MM.1S (cell line): Measurements from ENCODE around the gene IL18BP.

Experiments used
- DNase-seq: peaks from one replicate; pipeline ENCODE4 v3.0.0-alpha.2; 2015
- H2AFZ ChIP-seq: fragments of 300-600 bp; sonication (generic); 2 replicates; pipeline ENCODE4 v1.6.0; 2016; ENCODE audit warnings: antibody characterized with exemption, low read length
- H3F3A ChIP-seq: fragments of 300-600 bp; sonication (generic); 2 replicates; pipeline ENCODE4 v1.6.1; 2016; ENCODE audit warnings: mild to moderate bottlenecking, antibody characterized with exemption, low read length, moderate library complexity, mixed read lengths; ENCODE audit not compliant: insufficient read depth
- H3K27ac ChIP-seq: fragments of 300-600 bp; sonication (generic); 2 replicates; pipeline ENCODE4 v1.5.1; 2016; ENCODE audit warnings: mild to moderate bottlenecking, low read length
- H3K27me3 ChIP-seq: fragments of 300-600 bp; sonication (generic); replicated peaks from 2 replicates; pipeline ENCODE4 v1.6.0; 2016; ENCODE audit warnings: low read length; ENCODE audit not compliant: insufficient read depth
- H3K36me3 ChIP-seq: fragments of 300-600 bp; sonication (generic); replicated peaks from 2 replicates; pipeline ENCODE4 v1.6.1; 2016; ENCODE audit warnings: mild to moderate bottlenecking, low read length, mixed read lengths; ENCODE audit not compliant: insufficient read depth
- H3K4me1 ChIP-seq: fragments of 300-600 bp; sonication (generic); 2 replicates; pipeline ENCODE4 v1.6.1; 2016; ENCODE audit warnings: low read length, mixed read lengths
- H3K4me2 ChIP-seq: fragments of 300-600 bp; sonication (generic); 2 replicates; pipeline ENCODE4 v1.6.0; 2016; ENCODE audit warnings: low read depth, low read length
- H3K4me3 ChIP-seq: fragments of 300-600 bp; sonication (generic); 2 replicates; pipeline ENCODE4 v1.5.1; 2016; ENCODE audit warnings: low read length, mixed read lengths
- H3K79me2 ChIP-seq: fragments of 300-600 bp; sonication (generic); 2 replicates; pipeline ENCODE4 v1.6.1; 2016; ENCODE audit warnings: mixed run types, low read length, mixed read lengths
- H3K9ac ChIP-seq: fragments of 300-600 bp; sonication (generic); 2 replicates; pipeline ENCODE4 v1.6.1; 2016; ENCODE audit warnings: low read length, mixed read lengths
- H3K9me2 ChIP-seq: fragments of 300-600 bp; sonication (generic); replicated peaks from 2 replicates; pipeline ENCODE4 v1.6.1; 2016; ENCODE audit warnings: mild to moderate bottlenecking, low read length, mixed read lengths; ENCODE audit not compliant: insufficient read depth
- H3K9me3 ChIP-seq: fragments of 300-600 bp; sonication (generic); replicated peaks from 2 replicates; pipeline ENCODE4 v1.6.1; 2016; ENCODE audit warnings: mild to moderate bottlenecking, low read length, mixed read lengths; ENCODE audit not compliant: insufficient read depth
- H4K20me1 ChIP-seq: fragments of 300-600 bp; sonication (generic); 2 replicates; pipeline ENCODE4 v1.6.1; 2016; ENCODE audit warnings: mild to moderate bottlenecking, low read length, moderate library complexity, mixed read lengths; ENCODE audit not compliant: insufficient read depth
- EZH2 ChIP-seq: fragments of 300-600 bp; sonication (generic); optimal IDR thresholded peaks from 2 replicates; pipeline ENCODE3; 2017; ENCODE audit warnings: low read depth, mild to moderate bottlenecking, antibody characterized with exemption, low read length, mixed read lengths
- EZH2phosphoT487 ChIP-seq: fragments of 300-600 bp; sonication (generic); IDR thresholded peaks from 2 replicates; pipeline ENCODE4 v1.6.1; 2018; ENCODE audit warnings: antibody characterized with exemption, low read length
- TF ChIP-seq, protein P1 (sequence below): fragments of 300-600 bp; sonication (generic); IDR thresholded peaks from 2 replicates; pipeline ENCODE4 v1.5.1; 2016; ENCODE audit warnings: antibody characterized with exemption, low read length, mixed read lengths

The IL18BP gene

DNA sequence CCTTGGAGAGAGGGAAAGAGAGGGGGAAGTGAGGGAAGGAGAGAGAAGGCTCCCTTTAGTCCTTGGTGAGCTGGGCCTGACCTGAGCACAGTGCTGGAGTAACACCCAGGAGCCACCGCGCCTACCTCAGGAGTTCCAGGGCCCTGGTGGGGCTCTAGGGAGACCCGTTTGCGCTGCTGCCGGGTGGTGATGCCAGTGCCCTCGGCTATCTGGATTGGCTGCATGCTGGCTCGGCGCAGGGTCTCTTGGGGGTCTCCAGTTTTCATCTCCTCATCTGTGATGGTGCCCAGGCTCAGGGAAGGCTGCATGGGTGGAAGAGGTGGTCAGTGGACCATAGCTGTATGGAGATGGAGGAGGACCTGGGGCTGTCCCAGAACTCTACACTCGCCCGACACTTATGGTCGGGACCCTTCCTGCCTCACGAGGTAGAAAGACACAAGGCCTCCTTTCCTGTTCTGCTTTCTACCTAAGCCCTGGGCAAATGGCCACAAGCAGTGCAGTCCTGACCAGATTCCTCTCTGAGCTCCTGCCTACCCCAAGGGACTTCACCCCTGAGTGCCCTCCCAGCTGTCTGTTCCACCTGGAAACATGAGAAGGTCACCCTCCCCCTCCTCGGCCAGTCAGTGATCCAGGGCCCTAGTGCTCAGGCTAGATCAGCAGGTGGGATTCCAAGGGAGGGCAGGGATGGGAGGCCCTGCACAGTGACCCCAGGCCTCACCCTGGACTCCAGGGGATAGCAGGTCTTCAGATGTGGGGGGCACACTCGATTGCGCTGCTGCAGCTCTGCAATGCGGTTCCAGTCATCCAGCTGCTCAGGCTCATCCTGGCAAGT lies 6.0 kb downstream of the IL18BP start:
- Histone ChIP-seq H3K4me3 (no peak overlapping the region), H3K4me1 (no peaks in the 10 kb centered on the region), H3K9me3 (no peaks in the 10 kb centered on the region), H3K4me2 (no peak overlapping the region), H3K27me3 (no peaks in the 10 kb centered on the region), H3K9me2 (no peaks in the 10 kb centered on the region), H3K27ac (no peak overlapping the region), H3K79me2 (no peaks in the 10 kb centered on the region), H4K20me1 (no peaks in the 10 kb centered on the region), H2AFZ (no peak overlapping the region), H3F3A (0 out of 2 replicates have a peak, but pooled peaks cover 3% of the 10 kb centered on the region), H3K9ac (no peak overlapping the region), H3K36me3 (peaks cover 7% of the 10 kb centered on the region; the same call in 1 of the 2 replicates)
- TF ChIP-seq EZH2 = no peak
- TF ChIP-seq, protein P1, sequence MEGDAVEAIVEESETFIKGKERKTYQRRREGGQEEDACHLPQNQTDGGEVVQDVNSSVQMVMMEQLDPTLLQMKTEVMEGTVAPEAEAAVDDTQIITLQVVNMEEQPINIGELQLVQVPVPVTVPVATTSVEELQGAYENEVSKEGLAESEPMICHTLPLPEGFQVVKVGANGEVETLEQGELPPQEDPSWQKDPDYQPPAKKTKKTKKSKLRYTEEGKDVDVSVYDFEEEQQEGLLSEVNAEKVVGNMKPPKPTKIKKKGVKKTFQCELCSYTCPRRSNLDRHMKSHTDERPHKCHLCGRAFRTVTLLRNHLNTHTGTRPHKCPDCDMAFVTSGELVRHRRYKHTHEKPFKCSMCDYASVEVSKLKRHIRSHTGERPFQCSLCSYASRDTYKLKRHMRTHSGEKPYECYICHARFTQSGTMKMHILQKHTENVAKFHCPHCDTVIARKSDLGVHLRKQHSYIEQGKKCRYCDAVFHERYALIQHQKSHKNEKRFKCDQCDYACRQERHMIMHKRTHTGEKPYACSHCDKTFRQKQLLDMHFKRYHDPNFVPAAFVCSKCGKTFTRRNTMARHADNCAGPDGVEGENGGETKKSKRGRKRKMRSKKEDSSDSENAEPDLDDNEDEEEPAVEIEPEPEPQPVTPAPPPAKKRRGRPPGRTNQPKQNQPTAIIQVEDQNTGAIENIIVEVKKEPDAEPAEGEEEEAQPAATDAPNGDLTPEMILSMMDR = no peak
- no peak for TF ChIP-seq EZH2phosphoT487
- no peak for DNase-seq

DNA sequence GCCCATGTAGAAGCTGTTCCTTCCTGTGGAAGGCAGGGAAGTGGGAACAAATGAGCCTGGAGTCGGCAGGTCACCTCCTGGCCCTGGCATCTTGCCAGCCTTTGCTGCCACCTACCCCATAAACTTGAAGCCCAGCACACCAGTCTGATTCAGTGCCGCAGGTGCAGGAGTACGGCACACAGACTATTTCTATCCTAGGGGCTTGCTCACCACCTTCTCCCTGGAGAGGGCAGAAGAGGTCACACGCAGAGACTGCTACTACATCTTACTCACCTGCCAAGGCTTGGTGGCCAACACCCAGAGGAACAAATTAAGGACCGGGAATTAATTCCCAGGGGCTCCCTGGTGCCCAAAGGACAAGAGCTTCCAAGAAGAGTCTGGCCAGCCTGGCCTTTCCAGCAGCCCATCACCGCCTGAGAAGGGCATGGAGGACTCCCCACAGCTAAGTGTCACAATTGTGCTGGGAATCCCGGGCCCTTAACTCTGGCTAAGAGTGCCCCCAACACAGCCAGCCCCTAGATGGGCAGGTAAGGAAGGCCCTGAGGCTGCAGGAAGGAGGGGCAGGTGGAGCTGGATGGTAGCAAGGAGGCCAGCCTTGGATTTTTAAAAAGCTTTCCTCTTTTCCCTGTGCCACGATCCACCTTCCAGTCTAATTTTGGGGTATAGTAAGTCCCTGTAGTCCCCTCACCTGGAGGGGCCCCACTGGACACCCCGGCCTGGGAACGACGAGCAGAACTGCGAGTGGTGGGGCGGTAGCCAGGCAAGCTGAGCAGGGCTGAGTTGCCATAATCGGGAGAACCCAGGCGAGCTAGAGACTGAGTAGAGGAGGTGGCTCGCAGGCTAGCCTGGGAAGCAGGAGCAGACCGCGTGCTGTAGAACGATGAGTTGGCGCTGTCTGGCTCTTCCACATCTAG lies 6.9 kb downstream of the IL18BP start:
- H3K4me1 ChIP-seq = no peaks in the 10 kb centered on the region
- no peaks in the 10 kb centered on the region for H4K20me1 ChIP-seq
- no peak overlapping the region for H2AFZ ChIP-seq
- no peak for DNase-seq
- H3K4me2 ChIP-seq = no peak overlapping the region
- H3K27me3 ChIP-seq = no peaks in the 10 kb centered on the region
- no peak overlapping the region for H3K9ac ChIP-seq
- 0 out of 2 replicates have a peak, but pooled peaks cover 3% of the 10 kb centered on the region for H3F3A ChIP-seq
- H3K9me2 ChIP-seq = no peaks in the 10 kb centered on the region
- H3K36me3 ChIP-seq = peaks cover 7% of the 10 kb centered on the region; the same call in 1 of the 2 replicates
- H3K4me3 ChIP-seq = no peak overlapping the region
- no peak overlapping the region for H3K27ac ChIP-seq
- TF ChIP-seq, protein P1 = no peak
- TF ChIP-seq EZH2 (no peak), EZH2phosphoT487 (no peak)
- no peaks in the 10 kb centered on the region for H3K79me2 ChIP-seq
- H3K9me3 ChIP-seq = no peaks in the 10 kb centered on the region

DNA sequence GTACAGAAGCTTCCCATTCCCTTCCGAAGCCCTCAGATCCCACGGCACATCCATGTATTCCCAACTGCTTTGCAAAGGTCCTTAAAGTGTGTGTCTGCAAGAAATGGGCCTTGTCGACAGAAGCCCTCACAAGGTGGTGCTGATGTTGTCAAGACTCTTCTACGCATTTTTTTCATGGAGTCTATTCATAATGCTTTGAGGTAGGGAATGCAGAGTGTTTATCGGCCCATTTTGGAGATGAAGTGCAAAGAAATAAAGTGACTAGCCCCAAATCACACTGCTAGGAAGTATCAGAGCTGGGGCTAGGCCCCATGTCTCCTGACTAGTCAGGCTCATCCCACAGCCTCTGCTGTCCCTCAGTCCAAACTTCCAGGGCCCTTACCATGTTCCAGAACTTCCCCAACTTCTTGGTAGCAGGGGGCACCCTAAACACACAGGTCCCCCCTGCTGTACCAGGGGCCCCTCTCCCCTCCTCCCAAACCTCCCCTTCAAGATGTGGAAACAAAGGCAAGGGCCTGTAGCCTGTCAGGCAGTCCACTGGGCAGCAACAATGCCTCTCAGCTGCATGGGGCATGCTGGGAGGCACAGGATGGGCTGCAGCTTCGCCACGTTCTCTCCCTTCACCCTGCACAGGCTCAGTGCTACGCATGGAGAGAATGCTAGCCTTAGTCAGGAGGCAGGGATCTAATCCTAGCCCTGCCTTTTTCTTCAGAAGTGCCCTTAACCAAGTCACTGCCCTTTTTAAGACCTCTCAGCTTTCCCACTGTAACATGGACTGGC lies 7.8 kb downstream of the IL18BP start:
- H3K27me3 ChIP-seq = no peaks in the 10 kb centered on the region
- DNase-seq = no peak
- no peak overlapping the region for H3K27ac ChIP-seq
- H3F3A ChIP-seq = 0 out of 2 replicates have a peak, but pooled peaks cover 3% of the 10 kb centered on the region
- no peaks in the 10 kb centered on the region for H4K20me1 ChIP-seq
- H3K4me1 ChIP-seq = no peaks in the 10 kb centered on the region
- H3K4me2 ChIP-seq = no peak overlapping the region
- H2AFZ ChIP-seq = no peak overlapping the region
- H3K79me2 ChIP-seq = no peaks in the 10 kb centered on the region
- TF ChIP-seq EZH2phosphoT487 = no peak
- TF ChIP-seq, protein P1 = no peak
- TF ChIP-seq EZH2 = no peak
- H3K9me3 ChIP-seq = no peaks in the 10 kb centered on the region
- no peak overlapping the region for H3K4me3 ChIP-seq
- no peaks in the 10 kb centered on the region for H3K9me2 ChIP-seq
- no peak overlapping the region for H3K9ac ChIP-seq
- peaks cover 7% of the 10 kb centered on the region; the same call in 1 of the 2 replicates for H3K36me3 ChIP-seq
